Fibroblast of lung (primary cell): Measurements from ENCODE around the gene SLC27A3. TPM values are rescaled to one million over a fixed set of nuclear protein-coding genes. Genes with fewer than 3 reads are reported as not detected.

Experiments used
- DNase-seq, 2 donors: peaks; one replicate each; pipeline versions ENCODE4 v3.0.0 to v3.0.0-alpha.2; 2010; ENCODE audit warnings: low read depth in 2 of 2
- H2AFZ ChIP-seq: 2 replicates; pipeline ENCODE4 v1.5.1; 2012; ENCODE audit warnings: low read length, control low read depth, inconsistent platforms
- H3K27ac ChIP-seq: 2 replicates; pipeline ENCODE4 v1.5.1; 2011; ENCODE audit warnings: low read length, control low read depth; ENCODE audit not compliant: insufficient read depth
- H3K27me3 ChIP-seq: 2 replicates; pipeline ENCODE4 v1.5.1; 2011; ENCODE audit warnings: mild to moderate bottlenecking, low read length; ENCODE audit not compliant: control insufficient read depth, insufficient read depth
- H3K36me3 ChIP-seq: 2 replicates; pipeline ENCODE4 v1.5.1; 2011; ENCODE audit warnings: low read length; ENCODE audit not compliant: control insufficient read depth, insufficient read depth
- H3K4me1 ChIP-seq: 2 replicates; pipeline ENCODE4 v1.5.1; 2011; ENCODE audit warnings: low read length; ENCODE audit not compliant: control insufficient read depth, insufficient read depth; ENCODE audit errors: extremely low read depth
- H3K4me2 ChIP-seq: 2 replicates; pipeline ENCODE4 v1.5.1; 2011; ENCODE audit warnings: low read length, control low read depth; ENCODE audit not compliant: insufficient read depth; ENCODE audit errors: extremely low read depth
- H3K4me3 ChIP-seq, 4 experiments: fragments of 200-600 bp in 1 of 4; sonication (generic) in 1 of 4; replicated peaks in 1 of 4; 2 replicates each; pipeline ENCODE4 v1.5.1; 2011 to 2016; ENCODE audit warnings: low read length in 4 of 4, low read depth in 3 of 4, mild to moderate bottlenecking in 3 of 4, control low read depth in 2 of 4, inconsistent platforms in 1 of 4, mixed read lengths in 1 of 4; ENCODE audit not compliant: insufficient read depth in 1 of 4; ENCODE audit errors: control extremely low read depth in 1 of 4
- H3K79me2 ChIP-seq: 2 replicates; pipeline ENCODE4 v1.5.1; 2012; ENCODE audit warnings: mild to moderate bottlenecking, low read length, inconsistent platforms; ENCODE audit not compliant: control insufficient read depth, insufficient read depth
- H3K9ac ChIP-seq: 2 replicates; pipeline ENCODE4 v1.5.1; 2011; ENCODE audit warnings: mild to moderate bottlenecking, low read length, control low read depth; ENCODE audit not compliant: insufficient read depth
- H3K9me3 ChIP-seq: 2 replicates; pipeline ENCODE4 v1.5.1; 2012; ENCODE audit warnings: low read depth, low read length; ENCODE audit not compliant: control insufficient read depth, insufficient read depth
- H4K20me1 ChIP-seq: 2 replicates; pipeline ENCODE4 v1.5.1; 2011; ENCODE audit warnings: low read length; ENCODE audit not compliant: control insufficient read depth, insufficient read depth; ENCODE audit errors: extremely low read depth
- EZH2 ChIP-seq: IDR thresholded peaks from 2 replicates; pipeline ENCODE4 v1.5.1; 2012; ENCODE audit warnings: low read length, control low read depth, mild to moderate bottlenecking; ENCODE audit errors: missing control alignments
- polyA plus RNA-seq, 2 donors: library from polyadenylated mRNA; depleted of rRNA in 1 of 2; stranded (reverse) in 1 of 2; unstranded in 1 of 2; fragments of >200 nt; gene quantifications; 2 replicates each; pipeline ENCODE4 v1.2.1, GENCODE V29; 2011 to 2012; ENCODE audit warnings: missing spikeins in 1 of 2
- total RNA-seq: library from RNA; depleted of rRNA; stranded (reverse); fragments of >200 nt; gene quantifications from 2 replicates; pipeline ENCODE4 v1.2.1, GENCODE V29; 2014
- TF ChIP-seq, protein P1 (sequence below), 2 donors: IDR thresholded peaks in 1 of 2; conservative IDR thresholded peaks in 1 of 2; 1 replicate in 1 of 2; 2 replicates in 1 of 2; pipeline ENCODE4 v1.5.1; 2011 to 2012; ENCODE audit warnings: low read length in 2 of 2, control low read depth in 1 of 2, inconsistent platforms in 1 of 2, low read depth in 1 of 2, mild to moderate bottlenecking in 1 of 2

SLC27A3 gene
- total and polyA plus RNA-seq, 2 donors (not counting 1 experiment from before 2014, with no cell fraction given): 9.7 to 30.6 TPM

DNA sequence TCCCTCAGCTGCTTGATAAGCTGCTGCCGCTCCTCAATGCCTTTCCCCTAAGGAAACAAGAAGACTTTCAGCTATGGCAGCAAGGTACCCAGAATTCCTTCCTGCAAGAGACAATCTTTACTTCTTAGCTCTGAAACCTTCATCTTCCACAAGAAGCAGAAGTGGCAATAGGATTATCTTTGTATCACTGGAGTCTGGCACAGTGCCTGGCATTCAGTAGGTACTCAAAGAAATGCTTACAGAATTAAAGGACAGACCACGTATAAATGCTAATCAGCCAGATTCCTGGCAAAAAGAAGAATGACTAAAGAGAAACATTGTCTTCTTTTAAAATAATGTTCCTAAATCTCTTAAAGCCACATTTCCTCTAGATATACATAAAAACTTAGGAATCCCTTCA, 43.7 kb downstream of the SLC27A3 start:
- DNase-seq: no peak
- H4K20me1 ChIP-seq: no peaks in the 10 kb centered on the region
- no peak overlapping the region for H3K9ac ChIP-seq
- no peaks in the 10 kb centered on the region for H3K79me2 ChIP-seq
- H3K27me3 ChIP-seq: no peaks in the 10 kb centered on the region
- no peak overlapping the region for H3K27ac ChIP-seq
- H3K4me3 ChIP-seq: no peak overlapping the region
- TF ChIP-seq, protein P1, sequence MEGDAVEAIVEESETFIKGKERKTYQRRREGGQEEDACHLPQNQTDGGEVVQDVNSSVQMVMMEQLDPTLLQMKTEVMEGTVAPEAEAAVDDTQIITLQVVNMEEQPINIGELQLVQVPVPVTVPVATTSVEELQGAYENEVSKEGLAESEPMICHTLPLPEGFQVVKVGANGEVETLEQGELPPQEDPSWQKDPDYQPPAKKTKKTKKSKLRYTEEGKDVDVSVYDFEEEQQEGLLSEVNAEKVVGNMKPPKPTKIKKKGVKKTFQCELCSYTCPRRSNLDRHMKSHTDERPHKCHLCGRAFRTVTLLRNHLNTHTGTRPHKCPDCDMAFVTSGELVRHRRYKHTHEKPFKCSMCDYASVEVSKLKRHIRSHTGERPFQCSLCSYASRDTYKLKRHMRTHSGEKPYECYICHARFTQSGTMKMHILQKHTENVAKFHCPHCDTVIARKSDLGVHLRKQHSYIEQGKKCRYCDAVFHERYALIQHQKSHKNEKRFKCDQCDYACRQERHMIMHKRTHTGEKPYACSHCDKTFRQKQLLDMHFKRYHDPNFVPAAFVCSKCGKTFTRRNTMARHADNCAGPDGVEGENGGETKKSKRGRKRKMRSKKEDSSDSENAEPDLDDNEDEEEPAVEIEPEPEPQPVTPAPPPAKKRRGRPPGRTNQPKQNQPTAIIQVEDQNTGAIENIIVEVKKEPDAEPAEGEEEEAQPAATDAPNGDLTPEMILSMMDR (conservative IDR thresholded peaks at IDR 0.05 in 1 of 2, IDR thresholded peaks at IDR 0.05 in 1 of 2; ENCODE audit: low read depth in 1 of 2, low read length in 2 of 2): no peak
- TF ChIP-seq EZH2: no peak
- H3K36me3 ChIP-seq: peaks cover 8% of the 10 kb centered on the region
- H3K4me1 ChIP-seq: peaks cover 2% of the 10 kb centered on the region
- no peak overlapping the region for H2AFZ ChIP-seq
- H3K9me3 ChIP-seq: no peaks in the 10 kb centered on the region
- H3K4me2 ChIP-seq: no peak overlapping the region

DNA sequence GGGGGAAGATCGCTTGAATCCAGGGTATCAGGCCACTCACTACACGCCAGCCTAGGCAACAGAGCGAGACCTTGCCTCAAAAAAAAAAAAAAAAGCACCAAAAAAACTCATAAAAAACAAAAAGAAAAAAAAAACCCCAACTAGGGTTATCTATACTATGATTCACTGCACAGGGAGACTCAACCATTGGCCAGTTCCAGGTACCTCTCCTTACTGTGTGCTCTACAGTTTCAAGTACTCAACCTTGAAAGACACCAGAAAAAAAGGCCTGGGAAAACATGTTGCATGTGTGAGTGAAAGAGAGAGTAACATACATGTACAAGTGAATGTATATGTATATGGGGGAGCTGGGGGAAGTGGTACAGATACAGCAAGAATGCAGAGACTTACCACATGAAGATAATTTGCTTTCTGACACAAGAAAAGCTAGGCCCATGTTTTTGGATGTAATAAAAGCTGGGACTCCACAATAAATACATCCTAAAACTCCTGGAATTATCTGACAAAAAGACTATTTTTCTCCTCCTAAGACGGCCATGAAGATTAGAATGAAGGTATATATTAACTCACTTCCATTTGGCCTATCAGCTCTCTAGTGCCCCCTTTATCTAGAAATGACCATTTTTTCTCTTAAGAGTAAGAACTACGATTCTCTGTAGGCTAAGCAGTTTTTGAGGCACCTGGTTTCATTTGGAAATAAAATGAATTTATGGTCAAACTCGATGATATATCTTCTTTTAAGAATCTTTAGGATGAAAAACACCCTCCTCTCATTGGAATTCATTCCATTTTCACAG, 52.2 kb downstream of the SLC27A3 start:
- Histone ChIP-seq H3K79me2 (no peaks in the 10 kb centered on the region), H4K20me1 (no peaks in the 10 kb centered on the region), H3K9me3 (no peaks in the 10 kb centered on the region), H3K9ac (no peak overlapping the region), H3K4me1 (no peaks in the 10 kb centered on the region), H3K4me3 (no peak overlapping the region), H3K27me3 (no peaks in the 10 kb centered on the region), H2AFZ (no peak overlapping the region), H3K27ac (no peak overlapping the region), H3K36me3 (peaks cover 6% of the 10 kb centered on the region), H3K4me2 (no peak overlapping the region)
- DNase-seq: no peak
- TF ChIP-seq EZH2: no peak
- TF ChIP-seq, protein P1 (conservative IDR thresholded peaks at IDR 0.05 in 1 of 2, IDR thresholded peaks at IDR 0.05 in 1 of 2; ENCODE audit: low read depth in 1 of 2, low read length in 2 of 2): peak in 1 of 2 donors; percentile 10

Other genes with a start within 250 kb of the SLC27A3 start
- gene S100A6, start 239.4 kb upstream of the SLC27A3 start, total RNA-seq: 2,061 and 4,042 TPM in 2 replicates
- gene S100A6, start 239.4 kb upstream of the SLC27A3 start, polyA plus RNA-seq: 1,280 and 2,637 TPM in 2 replicates
- not detected in 2 replicates for gene S100A5, start 234.5 kb upstream of the SLC27A3 start, total RNA-seq
- gene S100A5, start 234.5 kb upstream of the SLC27A3 start, polyA plus RNA-seq: 0.20 and 0.24 TPM in 2 replicates
- 85.3 and 287 TPM in 2 replicates for gene S100A4, start 229.6 kb upstream of the SLC27A3 start, total RNA-seq
- 371 and 928 TPM in 2 replicates for gene S100A4, start 229.6 kb upstream of the SLC27A3 start, polyA plus RNA-seq
- gene S100A3, start 226.1 kb upstream of the SLC27A3 start, total RNA-seq: 1.8 and 6.8 TPM in 2 replicates
- 11.5 and 14.8 TPM in 2 replicates for gene S100A3, start 226.1 kb upstream of the SLC27A3 start, polyA plus RNA-seq
- gene S100A2, start 209.6 kb upstream of the SLC27A3 start, total RNA-seq: 1.5 and 3.6 TPM in 2 replicates
- 4.8 and 10.3 TPM in 2 replicates for gene S100A2, start 209.6 kb upstream of the SLC27A3 start, polyA plus RNA-seq
- 121 and 122 TPM in 2 replicates for gene S100A16, start 162.3 kb upstream of the SLC27A3 start, total RNA-seq
- 182 and 632 TPM in 2 replicates for gene S100A16, start 162.3 kb upstream of the SLC27A3 start, polyA plus RNA-seq
- gene S100A14, start 159.1 kb upstream of the SLC27A3 start, total RNA-seq: 0.26 and 0.33 TPM in 2 replicates
- 0.40 and 0.51 TPM in 2 replicates for gene S100A14, start 159.1 kb upstream of the SLC27A3 start, polyA plus RNA-seq
- gene S100A13, start 147.9 kb upstream of the SLC27A3 start, total RNA-seq: 105 and 172 TPM in 2 replicates
- 399 TPM in 2 replicates for gene S100A13, start 147.9 kb upstream of the SLC27A3 start, polyA plus RNA-seq
- gene S100A1, start 147.0 kb upstream of the SLC27A3 start, total RNA-seq: 0.17 TPM in 1 of 2 replicates, not detected in the other
- gene S100A1, start 147.0 kb upstream of the SLC27A3 start, polyA plus RNA-seq: 0.98 and 9.7 TPM in 2 replicates
- gene CHTOP, start 141.3 kb upstream of the SLC27A3 start, total RNA-seq: 22.6 and 34.0 TPM in 2 replicates
- 47.6 and 52.2 TPM in 2 replicates for gene CHTOP, start 141.3 kb upstream of the SLC27A3 start, polyA plus RNA-seq
- gene SNAPIN, start 116.7 kb upstream of the SLC27A3 start, total RNA-seq: 72.7 and 76.5 TPM in 2 replicates
- 52.0 and 56.8 TPM in 2 replicates for gene SNAPIN, start 116.7 kb upstream of the SLC27A3 start, polyA plus RNA-seq
- 129 and 135 TPM in 2 replicates for gene ILF2, start 104.4 kb upstream of the SLC27A3 start, total RNA-seq
- 235 and 344 TPM in 2 replicates for gene ILF2, start 104.4 kb upstream of the SLC27A3 start, polyA plus RNA-seq
- gene NPR1, start 96.7 kb upstream of the SLC27A3 start, total RNA-seq: 0.66 and 2.1 TPM in 2 replicates
- 0.14 and 0.60 TPM in 2 replicates for gene NPR1, start 96.7 kb upstream of the SLC27A3 start, polyA plus RNA-seq
- gene INTS3, start 47.4 kb upstream of the SLC27A3 start, total RNA-seq: 30.0 and 37.3 TPM in 2 replicates
- 31.4 and 42.2 TPM in 2 replicates for gene INTS3, start 47.4 kb upstream of the SLC27A3 start, polyA plus RNA-seq
- 3.3 and 4.8 TPM in 2 replicates for gene GATAD2B, start 147.6 kb downstream of the SLC27A3 start, total RNA-seq
- gene GATAD2B, start 147.6 kb downstream of the SLC27A3 start, polyA plus RNA-seq: 5.2 and 6.9 TPM in 2 replicates
- gene DENND4B, start 171.3 kb downstream of the SLC27A3 start, total RNA-seq: 13.6 and 17.7 TPM in 2 replicates
- gene DENND4B, start 171.3 kb downstream of the SLC27A3 start, polyA plus RNA-seq: 9.1 and 15.9 TPM in 2 replicates
- gene CRTC2, start 183.2 kb downstream of the SLC27A3 start, total RNA-seq: 2.6 TPM in 2 replicates
- 7.1 and 10.9 TPM in 2 replicates for gene CRTC2, start 183.2 kb downstream of the SLC27A3 start, polyA plus RNA-seq
- gene SLC39A1, start 188.1 kb downstream of the SLC27A3 start, total RNA-seq: 113 and 119 TPM in 2 replicates
- gene SLC39A1, start 188.1 kb downstream of the SLC27A3 start, polyA plus RNA-seq: 80.5 and 94.4 TPM in 2 replicates
- 6.4 and 8.2 TPM in 2 replicates for gene CREB3L4, start 192.5 kb downstream of the SLC27A3 start, total RNA-seq
- gene CREB3L4, start 192.5 kb downstream of the SLC27A3 start, polyA plus RNA-seq: 3.7 and 4.8 TPM in 2 replicates
- 98.9 and 131 TPM in 2 replicates for gene JTB, start 202.3 kb downstream of the SLC27A3 start, total RNA-seq
- gene JTB, start 202.3 kb downstream of the SLC27A3 start, polyA plus RNA-seq: 102 and 123 TPM in 2 replicates
- 82.7 and 86.2 TPM in 2 replicates for gene RAB13, start 210.9 kb downstream of the SLC27A3 start, total RNA-seq
- 126 and 133 TPM in 2 replicates for gene RAB13, start 210.9 kb downstream of the SLC27A3 start, polyA plus RNA-seq
- 2,666 and 2,883 TPM in 2 replicates for gene RPS27, start 215.4 kb downstream of the SLC27A3 start, total RNA-seq
- 2,477 and 3,291 TPM in 2 replicates for gene RPS27, start 215.4 kb downstream of the SLC27A3 start, polyA plus RNA-seq